Keratinocyte (primary cell): Measurements from ENCODE around the gene NFE2L1.
"Not testable (repeated sequence)": the region's sequence is repeated elsewhere in the genome, so short reads cannot be mapped to it uniquely, and the experiment has no call there.

Source experiments
- CTCF ChIP-seq, 3 experiments: IDR thresholded peaks in 1 of 3; conservative IDR thresholded peaks in 1 of 3; optimal IDR thresholded peaks in 1 of 3; 2 replicates in 2 of 3; 3 replicates in 1 of 3; pipeline versions ENCODE3 to v1.5.1; 2011; ENCODE audit warnings: low read length in 3 of 3, mild to moderate bottlenecking in 3 of 3, moderate library complexity in 2 of 3, control low read depth in 1 of 3, inconsistent platforms in 1 of 3; ENCODE audit not compliant: insufficient read depth in 2 of 3; ENCODE audit errors: extremely low read depth in 1 of 3
- EZH2 ChIP-seq: IDR thresholded peaks from one replicate; pipeline ENCODE4 v1.6.1; 2012; ENCODE audit warnings: inconsistent platforms, mild to moderate bottlenecking, low read length, moderate library complexity

GRCh38 chr17:48067808-48068207 lies 19.6 kb downstream of the NFE2L1 start:
- not testable (repeated sequence) for TF ChIP-seq EZH2; CTCF (optimal IDR thresholded peaks at IDR 0.05 in 1 of 3, IDR thresholded peaks at IDR 0.05 in 1 of 3, conservative IDR thresholded peaks at IDR 0.05 in 1 of 3; ENCODE audit: extremely low read depth in 1 of 3, insufficient read depth in 2 of 3, low read length in 3 of 3)
